Breast epithelium (tissue), 4 donors: ENCODE measurements around the gene MCM7. TPM values are rescaled to one million over a fixed set of nuclear protein-coding genes. Genes with fewer than 3 reads are reported as not detected.

Experiments used
- DNase-seq, 2 donors: peaks; one replicate each; pipeline ENCODE4 v3.0.0-alpha.2; 2019; ENCODE audit warnings: low spot score in 2 of 2
- H3K27ac ChIP-seq, 2 donors: fragments of 200-600 bp; sonication (generic) in 1 of 2; one replicate each; pipeline ENCODE4 v1.5.1; 2016 to 2019; ENCODE audit warnings: mild to moderate bottlenecking in 1 of 2
- H3K27me3 ChIP-seq, 2 donors: fragments of 200-600 bp; sonication (generic) in 1 of 2; one replicate each; pipeline versions ENCODE4 v1.5.1 to v1.6.0; 2017 to 2019; ENCODE audit warnings: control low read depth in 1 of 2, mild to moderate bottlenecking in 1 of 2
- H3K36me3 ChIP-seq: fragments of 200-600 bp; one replicate; pipeline ENCODE4 v1.5.1; 2019
- H3K4me1 ChIP-seq, 2 donors: fragments of 200-600 bp; sonication (generic); one replicate each; pipeline ENCODE4 v1.5.1; 2016 to 2019; ENCODE audit warnings: control low read depth in 1 of 2
- H3K4me3 ChIP-seq, 3 donors: fragments of 200-600 bp; sonication (generic); 1 replicate in 2 of 3; 2 replicates in 1 of 3; pipeline ENCODE4 v1.5.1; 2016 to 2019; ENCODE audit warnings: mild to moderate bottlenecking in 3 of 3, moderate library complexity in 2 of 3
- H3K9me3 ChIP-seq, 2 donors: fragments of 200-600 bp; sonication (generic) in 1 of 2; one replicate each; pipeline ENCODE4 v1.5.1; 2016 to 2019; ENCODE audit warnings: control low read depth in 1 of 2
- CTCF ChIP-seq, 3 donors: fragments of 450-650 bp; IDR thresholded peaks; one replicate each; pipeline ENCODE4 v1.5.1; 2016 to 2017; ENCODE audit warnings: antibody characterized with exemption in 3 of 3, mild to moderate bottlenecking in 3 of 3, moderate library complexity in 3 of 3
- POLR2A ChIP-seq: fragments of 450-650 bp; IDR thresholded peaks from one replicate; pipeline ENCODE4 v1.6.1; 2016; ENCODE audit warnings: antibody characterized with exemption, mild to moderate bottlenecking, moderate library complexity
- POLR2AphosphoS5 ChIP-seq, 3 donors: sonication (generic); formaldehyde crosslinking; IDR thresholded peaks; one replicate each; pipeline ENCODE4 v1.6.1; 2017; ENCODE audit warnings: antibody characterized with exemption in 3 of 3
- intact Hi-C: fragments of 100-400 bp; cut with DNase I; formaldehyde crosslinking; loops from one replicate; pipeline ENCODE4 v1.15.1; 2023; ENCODE audit warnings: low total_unique reads
- total RNA-seq, 3 donors: library from RNA; depleted of rRNA; stranded (reverse); fragments of >200 nt; gene quantifications; one replicate each; pipeline ENCODE4 v1.1.0, GENCODE V29; 2016

MCM7 gene
- total RNA-seq, 3 donors from 2014 or later, result 46.9 to 51.7 (median 50.1) TPM

- Histone ChIP-seq H3K27me3 (no peaks in the 10 kb centered on the region), H3K4me3 (no peak overlapping the region), H3K9me3 (no peaks in the 10 kb centered on the region), H3K27ac (no peak overlapping the region), H3K4me1 (no peaks in the 10 kb centered on the region), H3K36me3 (no peaks in the 10 kb centered on the region)
- intact Hi-C loops, result no loop called here
- TF ChIP-seq CTCF (IDR thresholded peaks at IDR 0.05) (no peak), POLR2AphosphoS5 (IDR thresholded peaks at IDR 0.05) (no peak), POLR2A (no peak)
- DNase-seq, result no peak
These were observed 41.9 kb downstream of the MCM7 start for GRCh38 chr7:100059251-100059739.

DNA sequence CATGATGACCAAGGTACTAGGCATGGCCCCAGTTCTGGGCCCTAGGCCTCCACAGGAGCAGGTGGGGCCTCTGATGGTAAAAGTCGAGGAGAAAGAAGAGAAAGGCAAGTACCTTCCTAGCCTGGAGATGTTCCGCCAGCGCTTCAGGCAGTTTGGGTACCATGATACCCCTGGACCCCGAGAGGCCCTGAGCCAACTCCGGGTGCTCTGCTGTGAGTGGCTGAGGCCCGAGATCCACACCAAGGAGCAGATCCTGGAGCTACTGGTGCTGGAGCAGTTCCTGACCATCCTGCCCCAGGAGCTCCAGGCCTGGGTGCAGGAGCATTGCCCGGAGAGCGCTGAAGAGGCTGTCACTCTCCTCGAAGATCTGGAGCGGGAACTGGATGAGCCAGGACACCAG is 44.2 kb downstream of the MCM7 start:
- intact Hi-C loops, result no loop called here
- Histone ChIP-seq H3K27ac (no peak overlapping the region), H3K4me3 (no peak overlapping the region), H3K4me1 (no peaks in the 10 kb centered on the region), H3K36me3 (no peaks in the 10 kb centered on the region), H3K27me3 (no peaks in the 10 kb centered on the region), H3K9me3 (no peaks in the 10 kb centered on the region)
- no peak for TF ChIP-seq POLR2A
- no peak for TF ChIP-seq POLR2AphosphoS5 (IDR thresholded peaks at IDR 0.05)
- TF ChIP-seq CTCF (IDR thresholded peaks at IDR 0.05), result no peak
- DNase-seq, result no peak

DNA sequence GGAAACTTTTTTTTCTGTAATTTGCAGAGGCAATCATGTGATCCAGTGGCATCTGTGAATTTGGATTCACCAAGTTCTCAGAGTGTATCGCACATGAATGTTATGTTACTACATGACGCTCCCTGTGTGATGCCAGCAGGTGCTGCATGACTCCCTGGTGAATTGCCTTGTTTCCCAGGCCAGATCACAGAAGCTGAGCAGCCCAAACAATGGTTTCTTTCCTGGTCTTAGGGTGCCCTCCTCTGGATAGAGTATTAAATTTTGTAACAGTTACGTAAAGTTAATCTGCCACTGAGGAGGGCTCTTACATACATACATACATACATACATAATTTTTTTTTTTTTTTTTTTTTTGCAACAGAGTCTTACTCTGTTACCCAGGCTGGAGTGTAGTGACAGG is 48.0 kb downstream of the MCM7 start:
- Histone ChIP-seq H3K4me1 (peaks cover 0 to 6% of the 10 kb centered on the region in 2 donors), H3K27ac (no peak overlapping the region)
- no peak for TF ChIP-seq POLR2A
- no peak for TF ChIP-seq POLR2AphosphoS5 (IDR thresholded peaks at IDR 0.05)
- peak in 2 of 3 donors; percentile 49 to 53 for TF ChIP-seq CTCF (IDR thresholded peaks at IDR 0.05)

GRCh38 chr7:100051611-100052010 is 49.6 kb downstream of the MCM7 start:
- Histone ChIP-seq H3K27me3 (no peaks in the 10 kb centered on the region), H3K36me3 (no peaks in the 10 kb centered on the region), H3K4me1 (peaks cover 0 to 6% of the 10 kb centered on the region in 2 donors), H3K27ac (no peak overlapping the region), H3K4me3 (no peak overlapping the region), H3K9me3 (no peaks in the 10 kb centered on the region)
- intact Hi-C loops, result no loop called here
- DNase-seq, result no peak
- TF ChIP-seq POLR2A, result no peak
- TF ChIP-seq POLR2AphosphoS5 (IDR thresholded peaks at IDR 0.05), result no peak
- TF ChIP-seq CTCF (IDR thresholded peaks at IDR 0.05), result no peak

More for the DNA sequence above, 48.0 kb downstream of the MCM7 start:
- intact Hi-C loops, result no loop called here
- Histone ChIP-seq H3K27me3 (no peaks in the 10 kb centered on the region), H3K36me3 (no peaks in the 10 kb centered on the region), H3K9me3 (no peaks in the 10 kb centered on the region), H3K4me3 (no peak overlapping the region)
- DNase-seq, result peak in 1 of 2 donors; percentile 29

DNA sequence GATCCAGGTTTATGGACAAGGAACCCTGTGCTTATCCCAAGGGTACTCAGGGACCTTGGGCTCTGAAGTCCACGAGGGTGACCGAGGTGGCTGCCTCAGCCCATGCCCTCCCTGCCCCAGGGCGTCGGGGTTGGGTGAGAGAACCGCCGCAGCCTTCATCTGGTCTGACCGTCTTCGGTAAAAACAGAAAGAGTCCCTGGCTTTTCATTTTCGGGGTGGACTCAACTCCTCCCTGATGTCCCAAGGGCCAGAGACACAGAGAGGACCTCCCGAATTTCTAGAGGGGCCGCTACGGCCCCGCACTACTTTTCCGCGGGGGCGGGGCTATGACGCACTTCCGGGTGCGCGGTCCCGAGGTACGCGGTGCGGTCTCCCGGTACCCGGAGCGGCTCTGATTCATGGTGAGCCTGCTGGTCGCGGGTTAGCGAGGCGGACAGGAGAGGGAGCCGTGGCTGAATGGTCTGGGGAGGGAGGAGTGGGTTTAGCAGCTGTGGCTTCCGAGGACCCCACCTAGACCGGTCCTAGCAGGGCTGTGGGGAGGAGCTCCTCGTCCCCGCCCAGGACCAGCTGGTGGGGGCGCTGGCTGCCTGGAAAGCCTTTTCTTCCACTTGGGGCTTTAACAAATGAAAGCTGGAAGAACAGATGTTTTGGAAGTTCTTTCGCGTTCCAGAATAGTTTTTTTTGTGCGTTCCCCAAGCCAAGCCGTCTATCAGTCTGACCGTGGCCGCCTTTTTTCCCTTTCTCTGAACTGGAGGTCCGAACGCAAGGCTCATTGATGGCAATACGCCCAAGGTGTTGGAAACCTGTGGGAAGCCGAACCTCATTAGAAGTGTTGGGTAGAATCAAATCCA is 51.5 kb downstream of the MCM7 start, which contains the start of gene ZSCAN21:
TSS of gene ZSCAN21 (plus strand) at position 334 of the 851 bp plus-strand sequence. CDS start 7,233 bp downstream, outside the sequence.
- peak; percentile 89 to 93 (median 90) for TF ChIP-seq POLR2AphosphoS5 (IDR thresholded peaks at IDR 0.05)
- TF ChIP-seq CTCF (IDR thresholded peaks at IDR 0.05), result peak in 2 of 3 donors; percentile 12 to 18
- peak; percentile 85 for TF ChIP-seq POLR2A

More for the DNA sequence above, 51.5 kb downstream of the MCM7 start, which contains the start of gene ZSCAN21:
- intact Hi-C loops, result no loop called here
- Histone ChIP-seq H3K4me1 (peaks cover 0 to 6% of the 10 kb centered on the region in 2 donors), H3K27ac (peak within 1 kb of the TSS; percentile 98 to 99), H3K4me3 (peak within 1 kb of the TSS; percentile 83 to 93 (median 84)), H3K36me3 (no peaks in the 10 kb centered on the region), H3K9me3 (no peaks in the 10 kb centered on the region), H3K27me3 (no peaks in the 10 kb centered on the region)
- DNase-seq, result peak; percentile 76 to 78
